GM15510 (cell line): Measurements from ENCODE around the gene MAGI2.

ENCODE experiments used
- POLR2A ChIP-seq: IDR thresholded peaks from 3 replicates; pipeline ENCODE4 v1.6.1; 2011; ENCODE audit warnings: borderline replicate concordance; ENCODE audit not compliant: insufficient read length; ENCODE audit errors: extremely low read depth

MAGI2 gene

DNA sequence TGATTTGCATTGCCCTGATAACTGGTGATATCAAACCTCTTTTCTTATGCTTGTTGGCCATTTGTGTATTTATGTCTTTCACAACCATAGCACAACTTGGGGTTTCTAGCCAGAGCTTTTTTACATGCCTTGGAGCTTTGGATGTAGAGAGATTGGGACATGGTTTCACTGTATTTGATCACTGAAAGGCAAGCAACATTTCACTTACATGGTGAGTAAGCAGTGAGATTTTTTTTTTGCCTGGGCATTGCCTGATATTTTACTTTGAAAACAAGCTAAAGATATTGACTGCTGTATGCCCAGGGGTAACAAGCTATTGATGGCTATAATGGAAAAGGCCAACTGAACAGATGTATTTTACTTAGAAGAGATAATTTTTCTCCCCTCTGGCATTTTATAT lies 1395.9 kb downstream of the MAGI2 start:
- no peak for TF ChIP-seq POLR2A

DNA sequence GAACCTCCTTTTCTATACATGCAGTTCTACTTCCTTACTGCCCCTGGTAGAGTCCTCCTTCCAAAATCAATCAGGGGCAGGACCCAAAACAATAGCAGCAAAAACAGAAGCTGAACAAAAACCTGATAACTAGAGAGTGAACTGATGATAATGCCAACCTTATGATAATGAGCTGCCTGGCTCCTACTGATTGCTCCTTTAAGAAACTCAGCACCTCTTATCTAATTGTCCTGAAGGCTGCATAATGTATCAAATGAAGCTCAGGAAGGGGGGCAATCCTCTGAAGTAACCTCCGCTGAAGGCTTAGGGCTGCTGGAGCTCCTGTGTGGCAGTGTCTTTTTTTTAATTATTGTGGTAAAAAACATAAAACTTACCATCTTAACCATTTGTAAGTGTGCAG lies 1397.9 kb downstream of the MAGI2 start:
- TF ChIP-seq POLR2A, result no peak

DNA sequence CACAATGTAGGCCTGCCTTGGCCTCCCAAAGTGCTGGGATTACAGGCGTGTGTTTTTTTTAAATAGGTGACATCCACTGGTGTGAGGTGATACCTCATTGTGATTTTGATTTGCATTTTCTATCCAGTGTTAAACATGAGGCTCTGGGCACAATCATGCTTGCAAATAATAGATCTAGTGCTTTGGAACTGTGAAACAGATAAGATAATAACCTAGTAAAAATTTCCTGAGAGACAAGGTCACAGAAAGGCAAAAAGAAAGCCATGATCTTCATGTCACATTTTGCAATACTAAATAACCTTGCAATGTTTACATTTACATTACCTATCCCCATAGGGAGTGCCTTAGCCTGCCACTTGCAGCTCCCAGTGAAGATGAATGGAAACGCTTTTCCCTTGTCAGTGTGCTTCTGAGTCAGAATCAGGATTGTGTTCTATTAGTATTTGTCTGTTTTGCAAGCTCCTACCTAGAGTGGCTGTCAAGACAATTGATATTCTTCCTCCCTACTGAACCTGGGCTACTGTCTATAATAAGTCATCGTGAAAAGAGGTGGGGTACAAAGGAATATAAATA lies 1398.4 kb downstream of the MAGI2 start:
- no peak for TF ChIP-seq POLR2A

DNA sequence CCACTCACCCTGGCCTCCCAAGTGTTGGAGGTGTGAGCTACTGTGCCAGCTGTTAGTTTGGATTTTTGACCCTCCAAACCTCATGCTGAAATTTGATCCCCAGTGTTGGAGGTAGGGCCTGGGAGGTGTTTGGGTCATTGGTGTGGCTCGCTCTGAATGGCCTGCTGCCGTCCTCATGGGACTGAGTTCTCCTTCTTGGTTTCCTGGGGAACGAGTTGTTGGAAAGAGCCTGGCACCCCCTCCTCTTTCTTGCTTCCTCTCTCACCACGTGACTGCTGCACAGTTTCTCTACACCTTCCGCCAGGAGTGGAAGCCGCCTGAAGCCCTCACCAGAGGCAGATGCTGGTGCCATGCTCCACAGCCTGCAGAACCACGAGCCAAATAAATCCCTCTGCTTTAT lies 1401.4 kb downstream of the MAGI2 start:
- TF ChIP-seq POLR2A, result no peak

DNA sequence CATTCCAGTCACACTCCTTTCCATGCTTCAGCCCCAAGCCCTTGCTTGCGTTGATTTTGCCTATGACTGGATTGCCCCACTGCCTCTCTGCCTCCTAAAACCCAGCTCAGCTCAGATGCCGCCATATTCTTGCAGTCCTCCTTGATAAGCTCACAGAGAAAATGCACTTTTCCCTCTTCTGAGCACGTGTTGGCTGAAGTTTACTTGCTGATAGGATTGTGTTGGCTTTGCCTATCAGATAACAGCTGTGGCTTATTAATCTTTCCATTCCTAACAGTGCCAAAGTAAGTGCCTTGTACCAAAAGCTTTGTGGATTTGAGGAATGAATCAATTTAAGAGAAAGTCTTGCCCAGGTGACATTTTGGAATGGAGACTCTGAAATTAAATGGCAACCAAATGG lies 1405.7 kb downstream of the MAGI2 start:
- no peak for TF ChIP-seq POLR2A

DNA sequence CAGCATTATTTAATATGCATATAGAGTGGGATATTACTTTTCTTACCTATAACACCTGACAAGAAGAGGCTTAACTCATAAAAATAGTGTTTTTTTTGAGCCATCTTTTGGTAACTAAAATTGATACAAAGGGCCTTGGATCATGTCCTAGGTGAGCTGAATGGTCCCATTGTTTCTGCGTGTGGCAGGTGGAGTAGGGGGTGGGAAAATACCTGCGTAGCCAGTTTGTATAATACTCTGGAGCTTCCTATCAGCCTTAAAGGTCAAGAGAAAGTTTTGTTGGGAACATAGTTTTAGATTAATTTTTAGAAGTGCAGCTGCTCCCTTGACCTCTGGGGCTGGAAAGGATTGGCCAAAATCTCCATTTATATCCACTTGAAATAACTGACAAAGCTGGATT lies 1410.3 kb downstream of the MAGI2 start:
- no peak for TF ChIP-seq POLR2A

DNA sequence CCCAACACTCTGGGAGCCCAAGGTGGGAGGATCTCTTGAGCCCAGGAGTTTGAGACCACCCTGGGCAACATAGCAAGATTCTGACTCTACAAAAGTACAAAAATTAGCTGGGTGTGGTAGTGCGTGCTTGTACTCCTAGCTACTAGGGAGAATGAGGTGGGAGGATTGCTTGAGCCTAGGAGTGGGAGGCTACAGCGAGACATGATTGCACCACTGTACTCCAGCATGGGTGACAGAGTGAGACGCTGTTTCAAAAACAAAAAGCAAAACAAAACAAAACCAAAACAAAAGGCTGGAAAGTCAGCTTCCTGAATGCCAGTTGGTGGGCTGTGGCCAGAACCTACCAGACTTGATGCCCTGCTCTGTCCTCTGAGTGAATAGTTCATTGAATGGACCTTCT lies 1412.0 kb downstream of the MAGI2 start:
- TF ChIP-seq POLR2A, result no peak

DNA sequence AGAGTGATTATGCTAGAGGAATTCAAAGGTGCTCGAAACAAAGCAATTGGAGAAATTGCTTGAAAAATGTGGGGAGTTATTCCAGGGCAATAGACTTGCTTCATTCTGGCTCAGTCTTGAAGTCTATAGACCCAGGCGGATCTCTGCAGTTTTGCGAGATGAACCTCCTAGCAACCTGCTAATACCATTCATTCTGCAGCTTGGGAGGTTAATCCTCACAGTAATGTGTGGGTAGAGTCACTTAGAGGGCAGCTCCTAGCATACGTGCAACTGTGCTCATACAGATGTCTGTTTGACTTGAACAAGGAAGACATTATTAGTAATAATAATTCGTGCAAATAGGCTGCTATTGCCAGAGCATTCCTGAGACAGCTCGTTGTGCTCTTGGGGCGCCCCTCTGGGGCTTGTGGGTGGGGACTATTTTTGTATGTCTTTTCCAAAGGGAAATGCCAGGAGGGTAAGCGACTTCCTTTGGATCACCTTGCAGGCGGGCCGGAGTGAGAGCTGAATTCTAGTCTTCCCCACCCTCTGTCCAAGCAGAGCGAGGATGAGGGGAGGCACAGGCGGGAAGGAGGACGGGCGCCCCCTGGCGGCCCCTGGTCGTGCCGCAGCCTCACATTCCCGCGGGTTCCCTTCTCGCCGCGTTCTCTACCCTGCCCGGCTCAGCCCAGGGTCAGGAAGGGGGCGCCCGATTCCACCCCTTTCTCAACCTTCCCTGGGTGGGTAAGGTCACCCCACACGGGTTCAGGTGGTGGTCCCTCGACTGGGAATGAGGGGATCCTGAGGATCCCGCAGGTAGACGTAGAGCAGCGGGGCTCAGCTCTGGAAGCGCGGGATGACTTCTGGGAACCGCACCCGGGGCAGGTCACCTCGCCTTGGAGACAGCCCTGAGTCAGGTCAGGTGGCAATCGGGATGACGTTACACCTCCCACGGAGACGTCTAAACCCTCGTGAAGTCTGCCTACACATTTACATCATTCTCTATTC lies 1413.4 kb downstream of the MAGI2 start:
- no peak for TF ChIP-seq POLR2A

DNA sequence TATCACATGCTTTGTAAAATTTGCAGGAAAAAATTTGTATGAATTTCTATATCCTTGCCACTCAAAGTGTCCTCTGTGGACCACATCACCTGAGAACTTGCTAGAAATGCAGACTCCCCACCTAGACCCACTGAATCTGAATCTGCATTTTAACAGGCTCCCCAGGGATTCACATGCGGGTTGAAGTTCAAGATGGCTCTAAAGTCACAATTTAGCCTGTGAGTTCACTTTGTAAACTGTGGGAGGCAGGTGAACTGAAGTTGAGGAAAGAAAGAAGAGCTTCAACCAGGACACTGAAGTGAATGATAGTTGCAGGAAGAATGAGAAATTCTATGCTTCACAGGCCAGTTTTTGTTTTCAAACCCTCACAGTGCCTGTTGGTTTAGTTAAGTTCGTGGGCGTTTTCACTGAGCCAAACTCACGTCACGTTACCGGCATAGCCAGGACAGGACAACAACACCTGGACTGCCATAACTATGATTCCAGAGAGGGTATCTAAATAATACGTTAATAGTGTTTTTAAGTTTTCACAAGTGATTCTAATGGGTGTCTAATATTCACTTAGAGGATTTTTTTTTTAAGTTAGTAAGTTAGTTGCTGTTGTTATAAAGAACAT lies 1414.9 kb downstream of the MAGI2 start:
- TF ChIP-seq POLR2A, result no peak

DNA sequence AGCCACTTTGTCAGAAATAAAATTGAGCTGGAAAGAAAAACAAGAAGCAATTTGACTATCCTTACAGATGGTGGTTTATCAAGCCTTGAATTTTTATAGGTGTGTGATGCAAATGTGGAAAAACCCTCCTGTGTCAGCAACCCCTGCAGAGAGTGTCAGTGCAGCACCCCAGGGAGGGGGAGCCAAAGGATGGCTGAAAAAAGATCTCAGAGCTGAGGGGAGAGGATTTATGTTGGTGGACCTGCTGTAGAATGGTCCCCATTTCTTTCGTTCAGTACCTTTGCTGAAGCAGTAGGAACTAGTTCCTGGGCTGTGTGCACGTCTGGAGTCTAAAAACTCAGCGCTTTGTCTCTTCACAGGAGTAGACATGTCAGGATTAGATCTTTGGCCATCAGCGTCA lies 1415.9 kb downstream of the MAGI2 start:
- TF ChIP-seq POLR2A, result no peak

DNA sequence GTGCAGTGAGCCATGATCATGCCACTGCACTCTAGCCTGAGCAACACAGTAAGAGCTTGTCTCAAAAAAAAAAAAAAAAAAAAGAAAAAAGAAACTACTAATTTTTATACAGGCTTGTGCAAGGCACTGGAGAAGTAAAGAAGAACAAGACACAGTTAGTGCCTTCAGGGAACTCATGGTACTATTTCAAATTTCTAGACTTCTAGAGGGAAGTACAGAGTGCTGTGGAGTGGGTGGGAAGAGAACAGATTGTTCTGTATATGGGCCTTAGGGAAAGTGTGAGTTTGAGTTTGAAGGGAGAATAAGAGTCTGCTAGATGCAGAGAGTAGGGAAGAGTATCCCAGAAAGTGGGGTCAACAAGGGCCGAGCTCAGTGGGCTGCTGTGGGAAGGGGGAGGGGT lies 1420.1 kb downstream of the MAGI2 start:
- no peak for TF ChIP-seq POLR2A

DNA sequence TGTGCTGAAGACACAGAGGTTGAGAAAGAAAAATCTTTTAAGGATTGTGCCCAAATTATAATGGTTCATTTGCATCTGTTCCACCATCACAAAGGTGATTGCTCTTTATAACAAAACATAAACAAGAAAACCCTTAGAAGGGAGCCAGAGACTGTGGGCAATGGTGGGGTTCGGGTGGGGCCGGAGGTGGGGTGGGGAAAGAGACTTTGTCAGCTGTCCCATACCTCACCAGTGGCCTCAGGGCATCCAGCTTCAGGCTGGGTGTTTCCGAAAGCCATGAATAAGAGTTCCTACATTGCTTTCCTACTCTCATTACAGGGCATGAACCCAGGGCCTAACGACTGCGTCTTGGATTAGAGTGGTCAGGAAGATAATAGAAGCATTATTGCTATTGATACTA lies 1427.0 kb downstream of the MAGI2 start:
- no peak for TF ChIP-seq POLR2A

DNA sequence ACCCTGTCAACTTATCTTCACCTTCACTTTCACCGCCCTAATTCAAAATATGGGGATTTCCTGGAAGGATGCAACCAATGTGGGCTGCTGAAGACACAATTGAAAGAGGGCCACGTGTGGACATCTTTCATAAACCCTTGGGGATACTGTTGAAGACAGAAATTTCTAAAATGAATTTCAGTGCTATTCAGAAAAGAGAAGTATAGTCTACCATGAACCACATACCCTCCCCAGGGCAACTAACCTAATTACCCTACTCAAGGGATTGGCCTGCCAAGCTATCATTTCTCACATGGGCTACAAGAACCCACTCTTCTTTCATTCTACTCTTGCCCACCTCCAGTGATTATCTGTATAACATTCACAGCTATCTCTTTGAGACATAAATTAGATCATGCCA lies 1428.9 kb downstream of the MAGI2 start:
- TF ChIP-seq POLR2A, result no peak

DNA sequence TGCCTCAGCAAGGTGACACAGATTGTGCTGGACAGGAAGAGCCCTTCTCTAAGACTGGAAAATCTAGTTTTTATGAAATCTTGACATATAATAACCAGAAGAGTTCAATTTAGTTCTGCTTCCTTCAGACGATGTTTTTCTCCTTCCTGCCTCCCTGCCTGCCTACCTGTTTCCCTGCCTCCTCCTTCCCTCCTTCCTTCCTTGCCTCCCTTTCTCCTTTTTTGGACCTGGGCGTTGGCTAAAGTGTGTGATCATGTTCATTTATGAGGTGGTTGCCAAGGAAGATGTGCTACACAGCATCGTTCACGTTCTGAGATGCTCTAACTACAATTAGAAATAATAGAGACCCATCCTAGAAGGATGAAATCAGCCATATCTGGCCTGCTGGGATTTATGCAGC lies 1430.3 kb downstream of the MAGI2 start:
- TF ChIP-seq POLR2A, result no peak

DNA sequence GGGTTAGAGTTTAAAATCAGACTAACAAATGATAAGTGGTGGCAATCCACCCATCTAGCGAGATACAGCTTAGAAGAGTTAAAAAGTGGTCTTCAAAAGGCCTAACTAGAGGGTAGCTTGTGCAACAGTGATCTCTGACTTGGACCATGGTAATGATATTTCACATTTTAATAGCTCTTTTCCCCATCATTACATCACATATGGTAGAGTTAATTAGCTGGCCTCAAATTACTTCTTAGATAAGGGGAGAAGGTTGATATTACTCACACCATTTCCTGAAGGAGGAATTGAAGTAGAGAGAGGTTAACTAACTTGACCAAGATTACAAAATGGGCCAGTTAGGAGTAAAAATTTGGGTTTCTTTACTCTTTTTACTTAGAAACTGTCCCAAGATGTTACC lies 1431.3 kb downstream of the MAGI2 start:
- no peak for TF ChIP-seq POLR2A

DNA sequence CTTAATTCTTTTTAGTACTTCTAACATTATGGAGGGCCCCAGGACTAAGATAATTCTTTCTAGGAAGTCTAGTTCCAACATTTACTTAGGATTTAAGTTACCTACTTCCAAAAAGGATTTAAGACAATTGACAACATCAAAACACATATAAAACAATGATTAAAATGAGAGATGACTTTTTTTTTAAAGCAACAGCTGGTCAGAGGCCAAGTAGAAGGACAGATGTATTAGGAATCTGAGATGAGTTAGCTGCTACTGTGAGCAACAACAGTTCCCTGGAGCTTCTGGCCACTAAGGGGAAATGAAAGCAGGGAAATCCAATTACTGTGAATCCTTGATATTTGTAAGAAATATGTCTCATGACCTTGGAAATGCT lies 1432.6 kb downstream of the MAGI2 start:
- TF ChIP-seq POLR2A, result no peak

DNA sequence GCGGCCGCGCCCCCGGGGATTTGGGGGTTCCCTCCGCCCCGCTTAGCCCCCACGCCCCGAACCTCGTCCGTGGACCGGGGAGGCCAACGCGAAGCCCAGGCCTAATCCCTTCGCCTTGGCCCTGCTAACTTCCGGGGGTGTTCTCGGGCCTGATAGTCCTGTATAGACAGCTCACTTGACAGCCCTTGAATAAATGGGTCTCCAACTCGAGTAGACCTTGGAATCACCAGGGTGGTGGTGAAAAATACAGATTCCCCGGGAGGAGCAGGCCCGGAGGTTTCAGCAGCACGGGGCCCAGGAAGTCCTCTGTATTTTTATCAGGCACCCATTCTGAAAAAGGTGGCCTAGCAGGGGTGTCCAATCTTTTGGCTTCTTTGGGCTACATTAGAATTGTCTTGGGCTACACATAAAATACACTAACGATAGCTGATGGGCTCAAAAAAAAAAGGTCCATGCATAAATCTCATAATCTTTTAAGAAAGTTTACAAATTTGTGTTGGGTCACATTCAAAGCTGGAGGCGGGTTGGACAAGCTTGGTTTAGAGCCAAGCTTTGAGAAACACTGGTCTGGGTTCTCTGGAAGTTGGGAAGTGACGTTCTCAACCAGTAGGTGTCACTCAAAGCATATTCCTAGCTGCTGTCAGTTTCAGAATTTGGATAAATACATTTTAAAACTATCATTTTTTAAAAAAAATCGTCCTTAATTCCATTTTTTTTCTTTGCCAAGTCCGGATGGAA lies 1433.2 kb downstream of the MAGI2 start:
- no peak for TF ChIP-seq POLR2A
